Upper lobe of left lung (tissue), 6 donors: ENCODE results near the gene TRIM34. TPM values are rescaled to one million over a fixed set of nuclear protein-coding genes. Genes with fewer than 3 reads are reported as not detected.

Source experiments
- ATAC-seq, 2 donors: fragments of 200-7000 bp; cut with Tn5 transposase; one replicate each; pipeline ENCODE4 v1.9.1; 2022; ENCODE audit warnings: mild to moderate bottlenecking in 2 of 2, moderate library complexity in 2 of 2; ENCODE audit not compliant: low FRiP score in 2 of 2
- DNase-seq, 2 donors: peaks; one replicate each; pipeline ENCODE4 v3.0.0-alpha.2; 2019 to 2020
- H3K27ac ChIP-seq, 4 donors: fragments of 200-600 bp; sonication (generic); one replicate each; pipeline ENCODE4 v1.5.1; 2016 to 2019
- H3K27me3 ChIP-seq, 4 donors: fragments of 200-600 bp; sonication (generic); one replicate each; pipeline ENCODE4 v1.5.1; 2017 to 2019
- H3K36me3 ChIP-seq, 4 donors: fragments of 200-600 bp; sonication (generic); one replicate each; pipeline ENCODE4 v1.5.1; 2016 to 2019
- H3K4me1 ChIP-seq, 4 donors: fragments of 200-600 bp; sonication (generic); one replicate each; pipeline ENCODE4 v1.5.1; 2018 to 2019
- H3K4me3 ChIP-seq, 4 donors: fragments of 200-600 bp; sonication (generic); one replicate each; pipeline ENCODE4 v1.5.1; 2017 to 2019; ENCODE audit warnings: mild to moderate bottlenecking in 2 of 4, moderate library complexity in 1 of 4
- H3K9me3 ChIP-seq, 4 donors: fragments of 200-600 bp; sonication (generic); one replicate each; pipeline ENCODE4 v1.5.1; 2018 to 2019
- EP300 ChIP-seq, 4 donors: sonication (generic); formaldehyde crosslinking; IDR thresholded peaks; one replicate each; pipeline ENCODE4 v1.5.1; 2017; ENCODE audit warnings: antibody characterized with exemption in 4 of 4, control low read depth in 2 of 4
- POLR2A ChIP-seq, 4 donors: fragments of 450-650 bp; IDR thresholded peaks; one replicate each; pipeline ENCODE4 v1.5.1; 2016 to 2017; ENCODE audit warnings: antibody characterized with exemption in 4 of 4, mild to moderate bottlenecking in 2 of 4
- POLR2AphosphoS5 ChIP-seq, 2 donors: sonication (generic); formaldehyde crosslinking; IDR thresholded peaks; one replicate each; pipeline ENCODE4 v1.5.1; 2017; ENCODE audit warnings: antibody characterized with exemption in 2 of 2
- WGBS, 2 donors: methylation state at CpG; one replicate each; pipeline ENCODE4 v1.1.5; 2017 to 2018; 5-methylcytosine and 5-hydroxymethylcytosine counted together
- total RNA-seq, 6 donors: library from RNA; depleted of rRNA in 4 of 6; stranded (reverse); fragments of >200 nt in 4 of 6; gene quantifications; one replicate each; pipeline versions ENCODE4 v1.1.0 to v1.2.1, GENCODE V29; 2016 to 2021
- TF ChIP-seq, protein P1 (sequence below), 6 experiments: fragments of 450-650 bp in 4 of 6; fragments of 200-600 bp in 2 of 6; sonication (generic) in 2 of 6; IDR thresholded peaks; one replicate each; pipeline ENCODE4 v1.5.1; 2016 to 2019; ENCODE audit warnings: antibody characterized with exemption in 6 of 6
- donor health status: DM: no; HTN: no; CAD: no; lungs with moderate emphysema.
- donor health status: DM: no; HTN: yes; CAD: no; lungs with severe emphysema.

Gene TRIM34
- total RNA-seq, 6 donors from 2014 or later = 5.8 to 15.0 (median 8.4) TPM

DNA sequence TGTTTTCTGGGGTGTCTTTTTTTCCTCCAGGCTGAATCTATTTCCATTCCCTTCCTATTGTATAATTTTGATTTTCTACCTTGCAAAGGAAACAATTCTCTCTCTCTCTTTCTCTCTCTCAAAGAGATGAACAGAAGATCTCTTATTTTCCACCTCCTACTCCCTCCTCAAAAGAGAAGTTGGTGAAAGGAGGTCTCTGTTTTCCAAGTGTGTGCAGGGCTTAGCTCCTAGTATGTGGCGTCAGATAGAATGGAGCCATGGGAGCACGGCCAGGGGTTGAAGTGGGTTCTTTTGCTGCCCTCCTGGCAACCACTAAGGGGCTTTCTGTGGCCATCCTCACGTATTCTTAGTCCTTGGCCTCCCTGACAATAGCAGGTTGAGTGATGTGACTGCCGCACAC lies 480 bp downstream of the TRIM34 start:
- H3K9me3 ChIP-seq = no peaks in the 10 kb centered on the region
- no peaks in the 10 kb centered on the region for H3K36me3 ChIP-seq
- no peak for DNase-seq
- peak overlapping the region; percentile 12 to 65 (median 60) for H3K4me3 ChIP-seq
- H3K4me1 ChIP-seq = peaks cover 30 to 38% (median 34%) of the 10 kb centered on the region in 4 donors
- TF ChIP-seq POLR2A (IDR thresholded peaks at IDR 0.05) (no peak), EP300 (IDR thresholded peaks at IDR 0.05) (no peak), POLR2AphosphoS5 (IDR thresholded peaks at IDR 0.05) (no peak)
- TF ChIP-seq, protein P1, sequence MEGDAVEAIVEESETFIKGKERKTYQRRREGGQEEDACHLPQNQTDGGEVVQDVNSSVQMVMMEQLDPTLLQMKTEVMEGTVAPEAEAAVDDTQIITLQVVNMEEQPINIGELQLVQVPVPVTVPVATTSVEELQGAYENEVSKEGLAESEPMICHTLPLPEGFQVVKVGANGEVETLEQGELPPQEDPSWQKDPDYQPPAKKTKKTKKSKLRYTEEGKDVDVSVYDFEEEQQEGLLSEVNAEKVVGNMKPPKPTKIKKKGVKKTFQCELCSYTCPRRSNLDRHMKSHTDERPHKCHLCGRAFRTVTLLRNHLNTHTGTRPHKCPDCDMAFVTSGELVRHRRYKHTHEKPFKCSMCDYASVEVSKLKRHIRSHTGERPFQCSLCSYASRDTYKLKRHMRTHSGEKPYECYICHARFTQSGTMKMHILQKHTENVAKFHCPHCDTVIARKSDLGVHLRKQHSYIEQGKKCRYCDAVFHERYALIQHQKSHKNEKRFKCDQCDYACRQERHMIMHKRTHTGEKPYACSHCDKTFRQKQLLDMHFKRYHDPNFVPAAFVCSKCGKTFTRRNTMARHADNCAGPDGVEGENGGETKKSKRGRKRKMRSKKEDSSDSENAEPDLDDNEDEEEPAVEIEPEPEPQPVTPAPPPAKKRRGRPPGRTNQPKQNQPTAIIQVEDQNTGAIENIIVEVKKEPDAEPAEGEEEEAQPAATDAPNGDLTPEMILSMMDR (IDR thresholded peaks at IDR 0.05) = no peak
- WGBS, 2 donors = 7 to 12% methylated on average over 4 of the region's 4 CpGs
- peak overlapping the region; percentile 61 to 90 (median 82) for H3K27ac ChIP-seq
- peak in 1 of 2 donors; percentile 20 for ATAC-seq
- H3K27me3 ChIP-seq = no peaks in the 10 kb centered on the region

GRCh38 chr11:5626196-5626595 lies 1.4 kb downstream of the TRIM34 start:
- no peak for DNase-seq
- peak overlapping the region in 1 of 4 donors; percentile 65 for H3K4me3 ChIP-seq
- H3K27me3 ChIP-seq = no peaks in the 10 kb centered on the region
- TF ChIP-seq POLR2AphosphoS5 (IDR thresholded peaks at IDR 0.05) (no peak), POLR2A (IDR thresholded peaks at IDR 0.05) (no peak), EP300 (IDR thresholded peaks at IDR 0.05) (no peak)
- TF ChIP-seq, protein P1 (IDR thresholded peaks at IDR 0.05) = no peak
- H3K27ac ChIP-seq = no peak overlapping the region
- no peaks in the 10 kb centered on the region for H3K9me3 ChIP-seq
- 74 to 79% methylated on average over 5 of the region's 5 CpGs for WGBS, 2 donors
- H3K36me3 ChIP-seq = no peaks in the 10 kb centered on the region
- no peak for ATAC-seq
- H3K4me1 ChIP-seq = peaks cover 21 to 29% (median 26%) of the 10 kb centered on the region in 4 donors

GRCh38 chr11:5631417-5631816 lies 6.6 kb downstream of the TRIM34 start:
- no peak overlapping the region for H3K4me3 ChIP-seq
- 71 to 78% methylated on average over 2 of the region's 2 CpGs for WGBS, 2 donors
- ATAC-seq (no peak), DNase-seq (no peak)
- H3K9me3 ChIP-seq = no peaks in the 10 kb centered on the region
- H3K27ac ChIP-seq = no peak overlapping the region
- no peaks in the 10 kb centered on the region for H3K27me3 ChIP-seq
- TF ChIP-seq EP300 (IDR thresholded peaks at IDR 0.05) = no peak
- TF ChIP-seq, protein P1 (IDR thresholded peaks at IDR 0.05) = no peak
- TF ChIP-seq POLR2AphosphoS5 (IDR thresholded peaks at IDR 0.05) = no peak
- no peak for TF ChIP-seq POLR2A (IDR thresholded peaks at IDR 0.05)
- H3K36me3 ChIP-seq = peaks cover 3 to 31% (median 8%) of the 10 kb centered on the region in 4 donors
- H3K4me1 ChIP-seq = peaks cover 0 to 1% (median under 1%) of the 10 kb centered on the region in 4 donors

GRCh38 chr11:5631969-5632635 lies 7.3 kb downstream of the TRIM34 start:
- ATAC-seq (peak in 1 of 2 donors; percentile 49), DNase-seq (no peak)
- Histone ChIP-seq H3K36me3 (peaks cover 3 to 34% (median 8%) of the 10 kb centered on the region in 4 donors), H3K27ac (no peak overlapping the region), H3K4me3 (no peak overlapping the region), H3K9me3 (no peaks in the 10 kb centered on the region), H3K4me1 (no peaks in the 10 kb centered on the region), H3K27me3 (no peaks in the 10 kb centered on the region)
- WGBS, 2 donors = 81 to 84% methylated on average over 5 of the region's 5 CpGs
- TF ChIP-seq EP300 (IDR thresholded peaks at IDR 0.05) = no peak
- no peak for TF ChIP-seq POLR2A (IDR thresholded peaks at IDR 0.05)
- TF ChIP-seq, protein P1 (IDR thresholded peaks at IDR 0.05) = no peak
- TF ChIP-seq POLR2AphosphoS5 (IDR thresholded peaks at IDR 0.05) = no peak

GRCh38 chr11:5639953-5640352 lies 15.2 kb downstream of the TRIM34 start:
- no peaks in the 10 kb centered on the region for H3K27me3 ChIP-seq
- no peak overlapping the region for H3K27ac ChIP-seq
- TF ChIP-seq EP300 (IDR thresholded peaks at IDR 0.05) = no peak
- no peak for TF ChIP-seq POLR2AphosphoS5 (IDR thresholded peaks at IDR 0.05)
- TF ChIP-seq POLR2A (IDR thresholded peaks at IDR 0.05) = no peak
- TF ChIP-seq, protein P1 (IDR thresholded peaks at IDR 0.05) = no peak
- H3K4me3 ChIP-seq = no peak overlapping the region
- ATAC-seq = no peak
- no peaks in the 10 kb centered on the region for H3K9me3 ChIP-seq
- 76 to 80% methylated on average over 1 of the region's 1 CpG for WGBS, 2 donors
- H3K36me3 ChIP-seq = peaks cover 4 to 63% (median 13%) of the 10 kb centered on the region in 4 donors
- H3K4me1 ChIP-seq = no peaks in the 10 kb centered on the region
- DNase-seq = no peak
